ENCODE data around the gene MUSK.

- TF ChIP-seq CTCF (IDR thresholded peaks at IDR 0.05) (no peak), POLR2A (IDR thresholded peaks at IDR 0.05; ENCODE audit: low read length) (no peak), FOSL2 (IDR thresholded peaks at IDR 0.05) (no peak), FOSL2 (CRISPR knock-in tag; IDR thresholded peaks at IDR 0.05) (peak; percentile 61; the same call in 1 of the 2 replicates), SMC3 (IDR thresholded peaks at IDR 0.05) (no peak), CHD2 (IDR thresholded peaks at IDR 0.05; ENCODE audit: low read length, partially characterized antibody) (no peak), ZC3H11A (IDR thresholded peaks at IDR 0.05) (no peak), EP300 (IDR thresholded peaks at IDR 0.05) (no peak), HOXA7 (CRISPR knock-in tag; IDR thresholded peaks at IDR 0.05) (no peak), MAFK (IDR thresholded peaks at IDR 0.05; ENCODE audit: partially characterized antibody) (no peak), RAD21 (conservative IDR thresholded peaks at IDR 0.05 in 1 of 2, IDR thresholded peaks at IDR 0.05 in 1 of 2) (no peak), CEBPB (IDR thresholded peaks at IDR 0.05) (no peak), BHLHE40 (IDR thresholded peaks at IDR 0.05; ENCODE audit: low read depth, low read length) (no peak), REST (IDR thresholded peaks at IDR 0.05) (no peak), PHF8 (IDR thresholded peaks at IDR 0.05; ENCODE audit: borderline replicate concordance, low read depth) (no peak)
Observed at GRCh38 chr9:110691002-110691549, 22.5 kb downstream of the MUSK start.
